Neutrophil (primary cell): ENCODE measurements around the gene HORMAD2.

Experiments used
- H3K27ac ChIP-seq: fragments of 200-600 bp; sonication (generic); 2 replicates; pipeline ENCODE4 v1.5.1; 2016; ENCODE audit warnings: mild to moderate bottlenecking, moderate library complexity
- H3K27me3 ChIP-seq: fragments of 200-600 bp; sonication (generic); 2 replicates; pipeline ENCODE4 v1.6.0; 2016; ENCODE audit warnings: mild to moderate bottlenecking
- H3K36me3 ChIP-seq: fragments of 200-600 bp; sonication (generic); 2 replicates; pipeline ENCODE4 v1.5.1; 2017
- H3K4me1 ChIP-seq, 2 experiments: fragments of 200-600 bp in 1 of 2; sonication (generic) in 1 of 2; 1 replicate in 1 of 2; 2 replicates in 1 of 2; pipeline versions ENCODE4 v1.5.1 to v1.6.1; 2013 to 2016; ENCODE audit warnings: low read depth in 1 of 2, low read length in 1 of 2, mild to moderate bottlenecking in 1 of 2, moderate library complexity in 1 of 2; ENCODE audit not compliant: control insufficient read depth in 1 of 2, insufficient read depth in 1 of 2
- H3K4me3 ChIP-seq, 2 experiments: fragments of 200-600 bp in 1 of 2; sonication (generic) in 1 of 2; 1 replicate in 1 of 2; 2 replicates in 1 of 2; pipeline ENCODE4 v1.5.1; 2013 to 2016; ENCODE audit warnings: low read depth in 1 of 2, low read length in 1 of 2, mild to moderate bottlenecking in 1 of 2, moderate library complexity in 1 of 2
- H3K9me3 ChIP-seq: fragments of 200-600 bp; sonication (generic); 2 replicates; pipeline ENCODE4 v1.5.1; 2016
- CTCF ChIP-seq: fragments of 200-600 bp; sonication (generic); IDR thresholded peaks from 2 replicates; pipeline ENCODE4 v1.5.1; 2016; ENCODE audit warnings: antibody characterized with exemption

HORMAD2 gene

GRCh38 chr22:30206944-30207343 lies 126.7 kb downstream of the HORMAD2 start:
- Histone ChIP-seq H3K4me1 (peaks cover 35 to 36% of the 10 kb centered on the region in 2 experiments), H3K27ac (peak overlapping the region; percentile 67), H3K36me3 (no peaks in the 10 kb centered on the region), H3K27me3 (no peaks in the 10 kb centered on the region), H3K9me3 (no peaks in the 10 kb centered on the region), H3K4me3 (no peak overlapping the region)
- TF ChIP-seq CTCF, result no peak

GRCh38 chr22:30208631-30209603 lies 128.7 kb downstream of the HORMAD2 start:
- no peak for TF ChIP-seq CTCF
- Histone ChIP-seq H3K27me3 (no peaks in the 10 kb centered on the region), H3K9me3 (no peaks in the 10 kb centered on the region), H3K4me1 (peaks cover 54 to 55% of the 10 kb centered on the region in 2 experiments), H3K36me3 (no peaks in the 10 kb centered on the region), H3K27ac (no peak overlapping the region), H3K4me3 (no peak overlapping the region)

- Histone ChIP-seq H3K27ac (no peak overlapping the region), H3K9me3 (no peaks in the 10 kb centered on the region), H3K27me3 (no peaks in the 10 kb centered on the region), H3K4me3 (no peak overlapping the region), H3K36me3 (no peaks in the 10 kb centered on the region), H3K4me1 (peaks cover 59 to 61% of the 10 kb centered on the region in 2 experiments)
- TF ChIP-seq CTCF, result no peak
Observed at GRCh38 chr22:30209642-30210041, 129.4 kb downstream of the HORMAD2 start.

GRCh38 chr22:30210235-30210909 lies 130.1 kb downstream of the HORMAD2 start:
- Histone ChIP-seq H3K4me1 (peaks cover 59 to 61% of the 10 kb centered on the region in 2 experiments), H3K27me3 (no peaks in the 10 kb centered on the region), H3K27ac (no peak overlapping the region), H3K36me3 (no peaks in the 10 kb centered on the region), H3K9me3 (no peaks in the 10 kb centered on the region), H3K4me3 (no peak overlapping the region)
- no peak for TF ChIP-seq CTCF

GRCh38 chr22:30211124-30211820 lies 131.0 kb downstream of the HORMAD2 start:
- H3K4me1 ChIP-seq, result peaks cover 50 to 52% of the 10 kb centered on the region in 2 experiments
- no peaks in the 10 kb centered on the region for H3K27me3 ChIP-seq
- H3K4me3 ChIP-seq, result peak overlapping the region in 1 of 2 experiments; percentile 51
- peak overlapping the region; percentile 94 for H3K27ac ChIP-seq
- H3K9me3 ChIP-seq, result no peaks in the 10 kb centered on the region
- TF ChIP-seq CTCF, result no peak
- no peaks in the 10 kb centered on the region for H3K36me3 ChIP-seq
